Osteoblast (primary cell): ENCODE measurements around the gene PATZ1. TPM values are rescaled to one million over a fixed set of nuclear protein-coding genes. Genes with fewer than 3 reads are reported as not detected.
A peak's percentile ranks its signal among the peaks of the same experiment; 100 is the strongest.

Experiments
- DNase-seq: peaks from one replicate; pipeline ENCODE4 v3.0.0; 2011; ENCODE audit warnings: low spot score, mixed read lengths; ENCODE audit not compliant: insufficient read length; ENCODE audit errors: missing footprints
- H2AFZ ChIP-seq: 2 replicates; pipeline ENCODE4 v1.6.0; 2011; ENCODE audit warnings: mild to moderate bottlenecking, low read length
- H3K27ac ChIP-seq: 2 replicates; pipeline ENCODE4 v1.5.1; 2011; ENCODE audit warnings: mild to moderate bottlenecking, low read depth, low read length, moderate library complexity
- H3K27me3 ChIP-seq: 2 replicates; pipeline ENCODE4 v1.6.0; 2012; ENCODE audit warnings: mild to moderate bottlenecking, control low read depth, inconsistent platforms, low read length, moderate library complexity; ENCODE audit not compliant: insufficient read depth
- H3K36me3 ChIP-seq: 2 replicates; pipeline ENCODE4 v1.5.1; 2011; ENCODE audit warnings: mild to moderate bottlenecking, low read length, control low read depth, moderate library complexity; ENCODE audit not compliant: insufficient read depth
- H3K4me1 ChIP-seq: 2 replicates; pipeline ENCODE4 v1.5.1; 2011; ENCODE audit warnings: mild to moderate bottlenecking, low read length, control low read depth, moderate library complexity; ENCODE audit not compliant: insufficient read depth
- H3K4me2 ChIP-seq: 2 replicates; pipeline ENCODE4 v1.6.0; 2011; ENCODE audit warnings: mild to moderate bottlenecking, low read length; ENCODE audit not compliant: insufficient read depth
- H3K4me3 ChIP-seq: fragments of 200-600 bp; sonication (generic); 3 replicates; pipeline ENCODE4 v1.5.1; 2012; ENCODE audit warnings: mild to moderate bottlenecking, low read length, inconsistent platforms; ENCODE audit not compliant: insufficient read depth
- H3K79me2 ChIP-seq: 2 replicates; pipeline ENCODE4 v1.6.0; 2012; ENCODE audit warnings: mild to moderate bottlenecking, low read length, control low read depth, inconsistent platforms; ENCODE audit not compliant: insufficient read depth
- H3K9me3 ChIP-seq: 2 replicates; pipeline ENCODE4 v1.5.1; 2011; ENCODE audit warnings: low read depth, low read length, control low read depth
- H4K20me1 ChIP-seq: 2 replicates; pipeline ENCODE4 v1.6.0; 2012; ENCODE audit warnings: mild to moderate bottlenecking, low read length, control low read depth; ENCODE audit not compliant: insufficient read depth
- total RNA-seq: library from RNA; depleted of rRNA; stranded (reverse); fragments of >200 nt; gene quantifications from 2 replicates; pipeline ENCODE4 v1.2.3, GENCODE V29; 2012
- TF ChIP-seq, protein P1 (sequence below): IDR thresholded peaks from 2 replicates; pipeline ENCODE4 v1.5.1; 2011; ENCODE audit warnings: mild to moderate bottlenecking, low read depth, low read length, moderate library complexity; ENCODE audit errors: extremely low read depth

PATZ1 gene
- total RNA-seq, 1 donor = 15.2 TPM

DNA sequence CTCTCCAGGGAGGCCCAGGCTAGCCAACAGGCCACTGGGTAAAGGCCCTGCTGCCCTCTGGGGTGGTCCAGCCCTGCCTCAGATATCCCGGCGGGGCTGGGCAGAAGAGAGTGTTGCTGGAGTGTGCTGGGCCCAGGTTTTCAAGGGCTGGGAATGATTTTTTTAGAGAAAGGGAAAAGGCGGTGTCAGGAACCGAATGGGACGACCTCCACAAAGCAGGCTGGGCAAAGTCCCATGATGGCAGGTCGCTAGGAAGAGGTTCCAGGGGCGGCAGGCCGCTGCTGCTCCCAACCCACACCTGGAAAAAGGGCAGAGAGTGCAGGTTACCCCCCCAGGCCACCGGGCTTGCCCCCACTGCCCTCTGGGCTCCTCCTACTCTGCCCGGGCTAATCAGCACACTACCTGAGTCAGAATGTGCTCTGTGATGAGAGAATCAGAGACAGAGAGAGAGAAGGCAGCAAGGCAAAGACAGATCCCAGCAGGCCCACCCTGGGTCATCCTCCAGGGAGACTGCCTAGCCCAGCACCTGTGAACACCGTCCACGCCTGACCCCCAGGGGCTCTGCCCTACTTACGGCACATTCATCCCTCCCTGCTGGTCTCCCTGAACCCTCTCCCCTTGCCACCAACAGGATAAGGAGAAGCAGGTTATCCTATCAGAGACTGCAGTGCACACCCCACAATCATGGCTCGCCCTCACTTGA, 4.6 kb downstream of the PATZ1 start:
- peaks cover 8% of the 10 kb centered on the region for H3K79me2 ChIP-seq
- H3K4me2 ChIP-seq = no peak overlapping the region
- H4K20me1 ChIP-seq = peaks cover 39% of the 10 kb centered on the region
- peak; percentile 65 for DNase-seq
- H3K27ac ChIP-seq = no peak overlapping the region
- TF ChIP-seq, protein P1, sequence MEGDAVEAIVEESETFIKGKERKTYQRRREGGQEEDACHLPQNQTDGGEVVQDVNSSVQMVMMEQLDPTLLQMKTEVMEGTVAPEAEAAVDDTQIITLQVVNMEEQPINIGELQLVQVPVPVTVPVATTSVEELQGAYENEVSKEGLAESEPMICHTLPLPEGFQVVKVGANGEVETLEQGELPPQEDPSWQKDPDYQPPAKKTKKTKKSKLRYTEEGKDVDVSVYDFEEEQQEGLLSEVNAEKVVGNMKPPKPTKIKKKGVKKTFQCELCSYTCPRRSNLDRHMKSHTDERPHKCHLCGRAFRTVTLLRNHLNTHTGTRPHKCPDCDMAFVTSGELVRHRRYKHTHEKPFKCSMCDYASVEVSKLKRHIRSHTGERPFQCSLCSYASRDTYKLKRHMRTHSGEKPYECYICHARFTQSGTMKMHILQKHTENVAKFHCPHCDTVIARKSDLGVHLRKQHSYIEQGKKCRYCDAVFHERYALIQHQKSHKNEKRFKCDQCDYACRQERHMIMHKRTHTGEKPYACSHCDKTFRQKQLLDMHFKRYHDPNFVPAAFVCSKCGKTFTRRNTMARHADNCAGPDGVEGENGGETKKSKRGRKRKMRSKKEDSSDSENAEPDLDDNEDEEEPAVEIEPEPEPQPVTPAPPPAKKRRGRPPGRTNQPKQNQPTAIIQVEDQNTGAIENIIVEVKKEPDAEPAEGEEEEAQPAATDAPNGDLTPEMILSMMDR = no peak
- H3K36me3 ChIP-seq = peaks cover 21% of the 10 kb centered on the region
- no peaks in the 10 kb centered on the region for H3K27me3 ChIP-seq
- no peak overlapping the region for H2AFZ ChIP-seq
- no peak overlapping the region for H3K4me3 ChIP-seq
- peaks cover 18% of the 10 kb centered on the region for H3K4me1 ChIP-seq
- no peaks in the 10 kb centered on the region for H3K9me3 ChIP-seq

DNA sequence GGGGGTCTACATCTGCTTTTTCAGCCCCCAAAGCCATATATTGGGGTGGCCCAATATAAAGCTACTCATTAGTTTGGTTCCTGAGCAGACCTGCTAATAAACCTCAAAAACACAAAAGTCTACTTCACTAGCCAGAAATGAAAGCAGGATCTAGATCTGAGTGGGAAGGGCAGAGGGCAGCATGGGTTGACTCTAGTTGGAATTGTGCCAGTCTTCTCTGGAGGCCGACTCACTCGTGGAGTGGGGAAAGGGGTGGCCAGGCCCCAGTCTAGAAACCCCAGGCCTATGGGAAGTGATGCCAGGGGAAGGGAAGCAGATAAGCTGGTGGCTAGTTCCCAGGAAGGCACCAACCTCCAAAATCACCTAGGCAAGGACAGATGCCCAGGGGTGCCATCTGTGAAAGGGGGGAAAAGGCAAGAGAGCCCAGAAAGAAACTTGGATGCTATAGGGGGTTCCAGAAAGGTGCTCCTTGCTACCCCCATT, 5.3 kb downstream of the PATZ1 start:
- TF ChIP-seq, protein P1 = no peak
- Histone ChIP-seq H3K9me3 (no peaks in the 10 kb centered on the region), H3K4me2 (no peak overlapping the region), H2AFZ (no peak overlapping the region), H3K4me3 (no peak overlapping the region), H4K20me1 (peaks cover 42% of the 10 kb centered on the region), H3K27me3 (no peaks in the 10 kb centered on the region), H3K27ac (no peak overlapping the region), H3K79me2 (peaks cover 8% of the 10 kb centered on the region), H3K36me3 (peaks cover 21% of the 10 kb centered on the region), H3K4me1 (peaks cover 18% of the 10 kb centered on the region)
- DNase-seq = peak; percentile 76

DNA sequence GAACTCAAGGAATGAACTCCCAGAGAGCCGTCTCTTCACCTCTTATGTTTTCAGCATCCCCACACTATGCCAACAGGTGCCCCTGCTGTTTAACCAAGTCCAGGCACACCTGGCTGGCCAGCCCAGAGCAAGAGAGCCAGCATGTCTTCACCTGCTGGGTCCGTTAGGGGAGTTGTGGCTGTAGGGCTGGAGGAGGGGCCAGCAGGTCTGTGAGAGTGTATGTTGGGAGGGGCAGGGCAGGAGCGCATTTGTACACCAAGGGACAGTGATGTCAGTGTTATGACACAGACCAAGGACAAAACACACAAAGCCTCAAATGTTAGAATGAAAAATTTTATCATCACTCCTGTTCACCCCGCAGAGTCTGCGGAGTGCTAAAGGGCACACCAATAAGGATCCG, 5.8 kb downstream of the PATZ1 start:
- TF ChIP-seq, protein P1 = no peak
- H4K20me1 ChIP-seq = peaks cover 42% of the 10 kb centered on the region
- H3K4me3 ChIP-seq = no peak overlapping the region
- H3K4me2 ChIP-seq = no peak overlapping the region
- no peaks in the 10 kb centered on the region for H3K9me3 ChIP-seq
- peaks cover 18% of the 10 kb centered on the region for H3K4me1 ChIP-seq
- DNase-seq = peak; percentile 37
- no peak overlapping the region for H3K27ac ChIP-seq
- peaks cover 8% of the 10 kb centered on the region for H3K79me2 ChIP-seq
- peaks cover 26% of the 10 kb centered on the region for H3K36me3 ChIP-seq
- H2AFZ ChIP-seq = no peak overlapping the region
- H3K27me3 ChIP-seq = no peaks in the 10 kb centered on the region

DNA sequence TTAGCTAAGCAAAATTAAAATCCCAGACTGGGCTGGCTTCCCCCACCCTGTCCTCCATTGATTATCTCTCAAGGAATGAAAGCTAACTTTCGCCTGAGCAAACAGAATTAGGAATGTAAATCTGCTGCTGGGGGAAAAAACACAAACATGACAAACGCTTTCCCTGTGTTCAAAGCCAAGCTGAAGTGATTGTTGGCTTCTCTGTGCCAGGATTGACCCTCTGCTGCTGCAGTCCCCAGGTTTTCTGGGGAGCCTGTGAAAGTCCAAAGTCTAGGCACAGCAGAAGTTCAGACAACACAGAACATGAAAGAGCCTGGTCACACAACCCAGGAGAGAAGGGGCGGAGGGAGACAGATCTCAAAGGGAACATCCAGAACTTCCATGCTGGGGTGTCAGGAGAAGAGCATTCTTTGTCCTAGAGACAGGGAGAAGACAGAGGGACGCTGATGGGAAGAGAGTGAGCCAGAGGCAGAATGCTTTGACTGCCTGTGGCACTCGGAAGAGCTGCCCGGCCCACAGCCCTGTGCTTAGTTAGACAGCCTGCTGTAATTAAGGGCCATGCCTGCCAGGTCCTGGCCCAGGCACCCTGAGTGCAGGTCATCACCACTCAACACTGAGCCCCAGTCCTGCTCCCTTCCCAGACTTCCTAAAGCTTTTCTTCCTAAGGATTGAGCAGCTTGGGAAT, 6.9 kb downstream of the PATZ1 start:
- DNase-seq = peak; percentile 56
- no peak overlapping the region for H3K4me3 ChIP-seq
- H3K79me2 ChIP-seq = peaks cover under 1% of the 10 kb centered on the region
- no peak overlapping the region for H3K27ac ChIP-seq
- no peak overlapping the region for H3K4me2 ChIP-seq
- no peaks in the 10 kb centered on the region for H3K27me3 ChIP-seq
- H4K20me1 ChIP-seq = peaks cover 32% of the 10 kb centered on the region
- no peaks in the 10 kb centered on the region for H3K9me3 ChIP-seq
- no peak overlapping the region for H2AFZ ChIP-seq
- H3K4me1 ChIP-seq = peaks cover 11% of the 10 kb centered on the region
- TF ChIP-seq, protein P1 = no peak
- peaks cover 35% of the 10 kb centered on the region for H3K36me3 ChIP-seq
